ENCODE results near the gene CUX1. TPM values are rescaled to one million over a fixed set of nuclear protein-coding genes. Genes with fewer than 3 reads are reported as not detected.
"Not testable (repeated sequence)": the region's sequence is repeated elsewhere in the genome, so short reads cannot be mapped to it uniquely, and the experiment has no call there.

CUX1 gene
- total and polyA plus RNA-seq, 12 donors = 34.5 to 176 (median 145) TPM

DNA sequence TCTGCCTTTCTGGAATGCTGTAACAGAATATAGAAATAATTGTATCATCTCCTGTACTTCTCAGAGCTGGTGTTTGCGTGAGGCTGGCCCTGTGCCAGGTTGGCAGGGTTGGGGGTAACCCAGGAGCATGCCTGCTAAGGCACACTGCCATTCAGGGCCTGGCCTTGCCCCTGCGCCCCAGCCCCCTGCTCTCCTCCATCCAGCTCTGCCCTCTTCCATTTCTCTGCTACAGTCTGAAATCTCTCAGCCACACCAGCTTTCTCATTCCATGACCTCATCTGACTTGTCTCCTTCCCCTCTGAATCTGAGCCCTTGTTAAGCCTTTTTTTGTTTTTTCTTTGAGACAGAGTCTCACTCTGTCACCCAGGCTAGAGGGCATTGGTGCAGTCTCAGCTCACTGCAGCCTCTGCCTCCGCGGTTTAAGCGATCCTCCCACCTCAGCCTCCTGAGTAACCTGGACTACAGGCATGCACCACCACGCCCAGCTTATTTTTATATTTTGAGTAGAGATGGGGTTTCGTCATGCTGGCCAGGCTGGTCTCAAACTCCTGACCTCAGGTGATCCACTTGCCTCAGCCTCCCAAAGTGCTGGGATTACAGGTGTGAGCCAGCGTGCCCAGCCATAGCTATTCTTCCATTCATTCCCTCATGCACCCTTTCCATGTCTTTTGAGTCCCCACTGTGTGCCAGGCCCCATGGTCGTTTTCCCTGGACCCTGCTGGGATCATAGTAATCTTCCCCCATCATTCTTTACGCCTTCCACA is 206.8 kb downstream of the CUX1 start:
- ATAC-seq = peak; percentile 18 to 66 (median 38)
- Histone ChIP-seq H3K27ac (peak overlapping the region; percentile 34 to 84 (median 74)), H3K27me3 (no peaks in the 10 kb centered on the region), H3K9me3 (no peaks in the 10 kb centered on the region), H3K4me1 (peaks cover 0 to 21% (median 12%) of the 10 kb centered on the region in 9 donors), H3K4me3 (no peak overlapping the region), H3K36me3 (peaks cover 0 to 25% (median 0%) of the 10 kb centered on the region in 9 donors)
- 68 to 76% methylated on average over 10 of the region's 10 CpGs for WGBS, 2 donors
- TF ChIP-seq, protein P1, sequence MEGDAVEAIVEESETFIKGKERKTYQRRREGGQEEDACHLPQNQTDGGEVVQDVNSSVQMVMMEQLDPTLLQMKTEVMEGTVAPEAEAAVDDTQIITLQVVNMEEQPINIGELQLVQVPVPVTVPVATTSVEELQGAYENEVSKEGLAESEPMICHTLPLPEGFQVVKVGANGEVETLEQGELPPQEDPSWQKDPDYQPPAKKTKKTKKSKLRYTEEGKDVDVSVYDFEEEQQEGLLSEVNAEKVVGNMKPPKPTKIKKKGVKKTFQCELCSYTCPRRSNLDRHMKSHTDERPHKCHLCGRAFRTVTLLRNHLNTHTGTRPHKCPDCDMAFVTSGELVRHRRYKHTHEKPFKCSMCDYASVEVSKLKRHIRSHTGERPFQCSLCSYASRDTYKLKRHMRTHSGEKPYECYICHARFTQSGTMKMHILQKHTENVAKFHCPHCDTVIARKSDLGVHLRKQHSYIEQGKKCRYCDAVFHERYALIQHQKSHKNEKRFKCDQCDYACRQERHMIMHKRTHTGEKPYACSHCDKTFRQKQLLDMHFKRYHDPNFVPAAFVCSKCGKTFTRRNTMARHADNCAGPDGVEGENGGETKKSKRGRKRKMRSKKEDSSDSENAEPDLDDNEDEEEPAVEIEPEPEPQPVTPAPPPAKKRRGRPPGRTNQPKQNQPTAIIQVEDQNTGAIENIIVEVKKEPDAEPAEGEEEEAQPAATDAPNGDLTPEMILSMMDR (IDR thresholded peaks at IDR 0.05) = no peak
- intact Hi-C loops (cut with DNase I) = loop anchor here in 1 of 10 donors (5.0 kb wide), 1 partner anchor 37 kb away; no protein-coding TSS in a partner anchor
- DNase-seq = peak in 1 of 2 donors; percentile 33

DNA sequence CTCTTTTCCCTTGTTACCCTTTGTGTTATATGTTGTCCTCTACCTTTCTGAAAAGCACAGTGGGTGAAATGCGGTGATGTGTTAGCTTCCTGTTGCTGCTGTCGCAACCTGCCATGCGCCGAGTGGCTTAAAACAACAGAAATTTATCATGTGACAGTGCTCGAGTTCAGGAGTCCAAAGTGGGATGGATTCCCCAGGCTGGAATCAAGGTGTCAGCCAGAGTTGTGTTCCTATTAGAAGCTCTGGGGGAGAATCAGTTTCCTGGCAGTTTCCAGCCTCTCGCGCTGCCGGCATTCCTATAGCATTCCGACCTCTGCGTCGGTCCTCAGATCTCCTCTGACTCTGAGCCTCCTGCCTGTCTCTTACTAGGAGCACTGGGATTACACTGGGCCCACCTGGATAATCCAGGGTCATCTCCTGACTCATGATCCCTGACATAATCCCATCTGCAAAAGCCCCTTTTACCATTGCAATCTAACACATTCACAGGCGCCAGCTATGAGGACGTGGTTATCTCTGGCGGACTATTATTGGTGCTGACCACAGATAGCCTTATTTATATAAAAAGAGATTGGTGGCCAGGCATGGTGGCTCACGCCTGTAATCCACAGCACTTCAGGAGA is 207.5 kb downstream of the CUX1 start:
- Histone ChIP-seq H3K36me3 (peaks cover 0 to 30% (median 0%) of the 10 kb centered on the region in 9 donors), H3K4me1 (peaks cover 0 to 21% (median 12%) of the 10 kb centered on the region in 9 donors), H3K27me3 (no peaks in the 10 kb centered on the region), H3K9me3 (no peaks in the 10 kb centered on the region), H3K27ac (peak overlapping the region; percentile 34 to 84 (median 74)), H3K4me3 (no peak overlapping the region)
- peak; percentile 19 to 22 for DNase-seq
- intact Hi-C loops (cut with DNase I) = loop anchor here in 1 of 10 donors (5.0 kb wide), 1 partner anchor 38 kb away; no protein-coding TSS in a partner anchor
- peak; percentile 65 to 92 (median 78) for ATAC-seq
- 49 to 59% methylated on average over 15 of the region's 15 CpGs for WGBS, 2 donors
- TF ChIP-seq, protein P1 (IDR thresholded peaks at IDR 0.05) = no peak

DNA sequence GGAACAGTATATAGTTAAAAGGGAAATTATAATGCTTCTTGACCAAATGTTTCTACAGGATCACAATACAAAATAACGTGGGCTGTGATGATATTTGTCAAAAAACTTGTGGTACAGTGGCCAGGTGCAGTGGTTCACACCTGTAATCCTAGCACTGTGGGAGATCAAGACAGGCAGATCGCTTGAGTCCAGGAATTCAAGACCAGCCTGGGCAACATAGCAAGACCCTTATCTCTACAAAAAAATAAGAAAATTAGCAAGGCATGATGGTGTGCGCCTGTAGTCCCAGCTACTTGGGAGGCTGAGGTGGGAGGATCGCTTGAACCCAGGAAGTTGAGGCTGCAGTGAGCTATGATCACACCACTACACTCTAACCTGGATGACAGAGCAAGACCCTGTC is 208.4 kb downstream of the CUX1 start:
- Histone ChIP-seq H3K4me1 (peaks cover 0 to 21% (median 12%) of the 10 kb centered on the region in 9 donors), H3K36me3 (peaks cover 0 to 39% (median 0%) of the 10 kb centered on the region in 9 donors), H3K27ac (peak overlapping the region in 6 of 10 donors; percentile 29 to 84 (median 78))
- 84 to 85% methylated on average over 4 of the region's 4 CpGs for WGBS, 2 donors
- H3K27me3 ChIP-seq; H3K9me3 ChIP-seq; H3K4me3 ChIP-seq; DNase-seq; intact Hi-C loops (cut with DNase I); ATAC-seq: not testable (repeated sequence)

DNA sequence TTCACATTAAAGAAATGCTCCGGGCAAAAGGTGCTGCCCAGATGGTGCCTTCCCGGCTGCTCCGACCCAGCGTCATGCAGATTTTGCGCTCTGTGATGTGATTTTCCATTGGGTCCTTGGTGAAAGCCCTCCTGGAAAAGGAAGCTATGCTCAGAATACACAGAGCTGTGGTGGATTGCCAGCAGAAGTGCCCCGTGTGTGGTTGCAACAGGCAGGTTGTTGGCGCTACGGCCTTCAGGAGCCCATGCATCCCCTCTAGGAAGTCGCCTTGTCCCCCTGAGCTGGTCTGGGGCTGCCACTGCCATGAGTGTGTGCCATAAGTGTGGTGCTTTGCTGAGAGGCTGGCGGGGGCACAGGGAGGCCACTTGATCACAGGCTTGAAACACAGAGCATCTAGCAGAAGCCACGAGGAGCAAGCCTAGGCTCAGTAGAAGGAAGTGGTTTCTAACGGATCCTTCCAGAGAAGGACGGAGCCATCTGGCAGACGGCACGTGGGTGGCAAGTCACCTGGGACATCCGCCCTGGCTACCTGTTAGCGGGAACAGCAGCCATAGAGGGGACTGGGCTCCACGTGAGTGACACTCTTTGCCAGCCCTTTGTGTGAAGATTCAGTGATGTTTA is 210.9 kb downstream of the CUX1 start:
- Histone ChIP-seq H3K27me3 (no peaks in the 10 kb centered on the region), H3K4me1 (peaks cover 0 to 18% (median 12%) of the 10 kb centered on the region in 9 donors), H3K36me3 (peaks cover 0 to 36% (median 0%) of the 10 kb centered on the region in 9 donors), H3K4me3 (no peak overlapping the region), H3K9me3 (no peaks in the 10 kb centered on the region), H3K27ac (no peak overlapping the region)
- no peak for DNase-seq
- TF ChIP-seq, protein P1 (IDR thresholded peaks at IDR 0.05) = no peak
- 85 to 94% methylated on average over 18 of the region's 18 CpGs for WGBS, 2 donors
- intact Hi-C loops (cut with DNase I) = no loop called here
- no peak for ATAC-seq

All from heart right ventricle (tissue), 16 donors.